Smooth muscle cell (in vitro differentiated cells): ENCODE measurements around the gene NTNG1. TPM values are rescaled to one million over a fixed set of nuclear protein-coding genes. Genes with fewer than 3 reads are reported as not detected.
"Not testable (repeated sequence)": the region's sequence is repeated elsewhere in the genome, so short reads cannot be mapped to it uniquely, and the experiment has no call there.

Experiments used
- DNase-seq: peaks from one replicate; lab custom pipeline; 2025; ENCODE audit not compliant: unreplicated experiment; lab: John Stamatoyannopoulos, UW
- H2AFZ ChIP-seq: fragments of 200-600 bp; sonication (generic); 2 replicates; pipeline ENCODE4 v1.6.0; 2016; ENCODE audit warnings: antibody characterized with exemption, low read depth, mild to moderate bottlenecking
- H3F3A ChIP-seq: fragments of 200-600 bp; sonication (generic); 2 replicates; pipeline ENCODE4 v1.6.0; 2017; ENCODE audit warnings: antibody characterized with exemption, low read depth
- H3K27ac ChIP-seq: fragments of 200-600 bp; sonication (generic); 2 replicates; pipeline ENCODE4 v1.5.1; 2016; ENCODE audit warnings: low read depth, mild to moderate bottlenecking
- H3K27me3 ChIP-seq: fragments of 200-600 bp; sonication (generic); 2 replicates; pipeline ENCODE4 v1.6.1; 2016; ENCODE audit warnings: low read depth, mild to moderate bottlenecking
- H3K36me3 ChIP-seq: fragments of 200-600 bp; sonication (generic); 2 replicates; pipeline ENCODE4 v1.5.1; 2016; ENCODE audit warnings: low read depth
- H3K4me1 ChIP-seq: fragments of 200-600 bp; sonication (generic); 2 replicates; pipeline ENCODE4 v1.5.1; 2016; ENCODE audit warnings: low read depth
- H3K4me2 ChIP-seq: fragments of 200-600 bp; sonication (generic); 2 replicates; pipeline ENCODE4 v1.6.0; 2016; ENCODE audit warnings: mild to moderate bottlenecking
- H3K4me3 ChIP-seq: fragments of 200-600 bp; sonication (generic); 2 replicates; pipeline ENCODE4 v1.5.1; 2016; ENCODE audit warnings: mild to moderate bottlenecking
- H3K79me2 ChIP-seq: fragments of 200-600 bp; sonication (generic); 2 replicates; pipeline ENCODE4 v1.6.0; 2016; ENCODE audit warnings: low read depth, mild to moderate bottlenecking
- H3K9ac ChIP-seq: fragments of 200-600 bp; sonication (generic); 2 replicates; pipeline ENCODE4 v1.6.0; 2016; ENCODE audit warnings: low read depth
- H3K9me3 ChIP-seq: fragments of 200-600 bp; sonication (generic); replicated peaks from 2 replicates; pipeline ENCODE4 v1.5.1; 2016; ENCODE audit warnings: low read depth
- H4K20me1 ChIP-seq: fragments of 200-600 bp; sonication (generic); 2 replicates; pipeline ENCODE4 v1.6.0; 2016; ENCODE audit warnings: low read depth
- whole genome bisulfite sequencing: methylation state at CpG from one replicate; pipeline ENCODE4 v1.1.7; 2016; ENCODE audit warnings: low lambda C conversion rate; 5-methylcytosine and 5-hydroxymethylcytosine counted together
- polyA plus RNA-seq: library from polyadenylated mRNA; unstranded; fragments of >200 nt; fragmentation: Nextera tagmentation; extraction: Ambion mirVana; gene quantifications from 2 replicates; pipeline ENCODE4 v1.2.1, GENCODE V29; 2016
- total RNA-seq: library from RNA; depleted of rRNA; stranded (reverse); fragments of >200 nt; gene quantifications from 2 replicates; pipeline ENCODE4 v1.2.3, GENCODE V29; 2014
- TF ChIP-seq, protein P1 (sequence below): fragments of 200-600 bp; sonication (generic); IDR thresholded peaks from 2 replicates; pipeline ENCODE4 v1.5.1; 2017; ENCODE audit warnings: borderline replicate concordance, mild to moderate bottlenecking, antibody characterized with exemption; ENCODE audit not compliant: insufficient read depth, poor library complexity, severe bottlenecking

The NTNG1 gene
- 0.76 and 1.1 TPM in 2 replicates for total RNA-seq
- polyA plus RNA-seq, result 0.39 and 0.58 TPM in 2 replicates

DNA sequence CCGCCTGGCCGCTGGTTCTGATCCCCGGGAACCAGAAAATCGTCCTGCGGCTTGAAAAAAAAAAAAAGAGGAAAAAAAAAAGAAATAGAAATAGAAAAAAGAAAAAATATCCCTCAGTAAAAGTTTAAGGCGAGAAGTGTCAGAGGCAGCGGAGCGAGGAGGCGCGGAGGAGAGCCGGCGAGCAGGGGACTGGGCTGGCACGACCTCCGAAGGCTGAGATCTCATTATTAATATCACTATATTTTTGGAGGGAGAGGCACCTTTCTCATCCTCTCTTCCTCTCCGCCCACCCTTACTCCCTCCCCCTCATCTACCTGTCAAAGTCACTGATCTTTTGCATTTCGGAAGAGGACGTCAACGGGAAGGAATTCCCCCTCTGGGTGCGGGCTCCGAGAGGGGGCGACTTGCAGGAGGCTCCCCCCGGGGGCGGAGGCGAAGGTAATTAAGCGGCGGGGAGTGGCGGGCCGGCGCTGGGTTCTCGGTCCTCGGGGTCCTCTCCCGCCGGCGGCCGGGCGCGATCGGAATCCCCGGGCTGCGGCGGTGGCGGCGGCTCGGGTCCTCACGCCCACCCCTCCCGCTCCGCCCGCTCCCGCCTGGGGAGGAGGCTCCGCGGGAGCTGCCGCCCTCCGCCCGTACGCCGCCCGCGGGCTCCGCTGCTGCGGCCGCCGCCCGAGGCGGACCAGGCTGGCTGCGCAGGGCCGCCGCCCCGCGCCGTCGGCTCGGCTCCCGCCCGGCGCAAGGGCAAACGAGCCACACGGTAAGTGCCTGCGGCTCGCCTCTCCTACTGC is at the start of gene NTNG1:
Gene NTNG1 (plus strand): TSS at position 337 of the 788 bp plus-strand sequence.
- under 1% methylated on average over 36 of the region's 79 CpGs for WGBS
- no peak within 1 kb of the TSS for H3K9ac ChIP-seq
- H3K4me1 ChIP-seq, result no peaks in the 10 kb centered on the region
- peaks cover 18% of the 10 kb centered on the region for H3K27me3 ChIP-seq
- no peaks in the 10 kb centered on the region for H3K79me2 ChIP-seq
- peak within 1 kb of the TSS; percentile 94 for H3K4me2 ChIP-seq
- H3K4me3 ChIP-seq, result peak within 1 kb of the TSS; percentile 58
- H4K20me1 ChIP-seq, result no peaks in the 10 kb centered on the region
- no peak within 1 kb of the TSS for H3K27ac ChIP-seq
- DNase-seq, result no peak
- H2AFZ ChIP-seq, result peak within 1 kb of the TSS; percentile 90
- TF ChIP-seq, protein P1, sequence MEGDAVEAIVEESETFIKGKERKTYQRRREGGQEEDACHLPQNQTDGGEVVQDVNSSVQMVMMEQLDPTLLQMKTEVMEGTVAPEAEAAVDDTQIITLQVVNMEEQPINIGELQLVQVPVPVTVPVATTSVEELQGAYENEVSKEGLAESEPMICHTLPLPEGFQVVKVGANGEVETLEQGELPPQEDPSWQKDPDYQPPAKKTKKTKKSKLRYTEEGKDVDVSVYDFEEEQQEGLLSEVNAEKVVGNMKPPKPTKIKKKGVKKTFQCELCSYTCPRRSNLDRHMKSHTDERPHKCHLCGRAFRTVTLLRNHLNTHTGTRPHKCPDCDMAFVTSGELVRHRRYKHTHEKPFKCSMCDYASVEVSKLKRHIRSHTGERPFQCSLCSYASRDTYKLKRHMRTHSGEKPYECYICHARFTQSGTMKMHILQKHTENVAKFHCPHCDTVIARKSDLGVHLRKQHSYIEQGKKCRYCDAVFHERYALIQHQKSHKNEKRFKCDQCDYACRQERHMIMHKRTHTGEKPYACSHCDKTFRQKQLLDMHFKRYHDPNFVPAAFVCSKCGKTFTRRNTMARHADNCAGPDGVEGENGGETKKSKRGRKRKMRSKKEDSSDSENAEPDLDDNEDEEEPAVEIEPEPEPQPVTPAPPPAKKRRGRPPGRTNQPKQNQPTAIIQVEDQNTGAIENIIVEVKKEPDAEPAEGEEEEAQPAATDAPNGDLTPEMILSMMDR, result no peak
- H3K36me3 ChIP-seq, result no peaks in the 10 kb centered on the region
- H3F3A ChIP-seq, result no peaks in the 10 kb centered on the region
- no peaks in the 10 kb centered on the region for H3K9me3 ChIP-seq

DNA sequence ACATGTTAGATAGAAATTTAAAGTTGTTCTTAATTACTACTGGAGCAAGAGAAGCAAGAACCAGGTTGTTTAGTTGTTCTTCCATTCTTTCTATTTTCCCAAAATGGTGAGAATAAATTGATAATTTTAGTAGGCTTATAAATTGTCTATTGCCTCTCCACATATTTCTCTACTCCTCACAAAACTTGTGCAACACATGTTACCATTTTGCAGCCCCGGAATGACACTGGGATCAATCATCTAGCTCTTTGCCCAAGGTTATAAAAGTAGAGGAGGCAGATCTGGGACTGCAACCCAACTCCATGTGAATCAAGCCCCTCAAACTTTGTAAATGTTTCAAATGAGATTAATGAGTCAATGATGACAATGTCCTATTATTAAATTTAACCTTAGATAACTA is 49.4 kb upstream of the NTNG1 start:
- 86% methylated on average over 1 of the region's 1 CpG for WGBS
- no peaks in the 10 kb centered on the region for H3K4me1 ChIP-seq
- H3K36me3 ChIP-seq, result no peaks in the 10 kb centered on the region
- DNase-seq, result no peak
- no peak overlapping the region for H2AFZ ChIP-seq
- H4K20me1 ChIP-seq, result no peaks in the 10 kb centered on the region
- no peaks in the 10 kb centered on the region for H3F3A ChIP-seq
- H3K4me2 ChIP-seq, result no peak overlapping the region
- H3K9me3 ChIP-seq, result no peaks in the 10 kb centered on the region
- H3K79me2 ChIP-seq, result no peaks in the 10 kb centered on the region
- H3K27ac ChIP-seq, result no peak overlapping the region
- no peak overlapping the region for H3K9ac ChIP-seq
- H3K4me3 ChIP-seq, result no peak overlapping the region
- TF ChIP-seq, protein P1, result no peak
- no peaks in the 10 kb centered on the region for H3K27me3 ChIP-seq

DNA sequence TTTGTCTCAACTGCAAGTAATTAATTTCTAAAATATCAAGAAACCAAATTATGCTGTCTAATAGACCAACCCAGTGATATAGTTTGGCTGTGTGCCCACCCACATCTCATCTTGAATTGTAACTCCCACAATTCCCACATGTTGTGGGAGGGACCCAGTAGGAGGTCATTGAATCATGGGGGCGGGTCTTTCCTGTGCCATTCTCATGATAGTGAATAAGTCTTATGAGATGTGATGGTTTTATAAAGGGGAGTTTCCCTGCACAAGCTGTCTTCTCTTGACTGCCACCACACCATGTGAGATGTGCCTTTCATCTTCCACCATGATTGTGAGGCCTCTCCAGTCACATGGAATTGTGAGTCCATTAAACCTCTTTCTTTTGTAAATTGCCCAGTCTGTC is 47.4 kb upstream of the NTNG1 start:
- not testable (repeated sequence) for H3K4me3 ChIP-seq, H3K36me3 ChIP-seq, H3F3A ChIP-seq, H3K79me2 ChIP-seq, DNase-seq, H3K27me3 ChIP-seq, H3K4me2 ChIP-seq, H3K4me1 ChIP-seq, H3K9ac ChIP-seq, H2AFZ ChIP-seq, H4K20me1 ChIP-seq, H3K27ac ChIP-seq, H3K9me3 ChIP-seq
- WGBS, result 95% methylated on average over 1 of the region's 1 CpG

DNA sequence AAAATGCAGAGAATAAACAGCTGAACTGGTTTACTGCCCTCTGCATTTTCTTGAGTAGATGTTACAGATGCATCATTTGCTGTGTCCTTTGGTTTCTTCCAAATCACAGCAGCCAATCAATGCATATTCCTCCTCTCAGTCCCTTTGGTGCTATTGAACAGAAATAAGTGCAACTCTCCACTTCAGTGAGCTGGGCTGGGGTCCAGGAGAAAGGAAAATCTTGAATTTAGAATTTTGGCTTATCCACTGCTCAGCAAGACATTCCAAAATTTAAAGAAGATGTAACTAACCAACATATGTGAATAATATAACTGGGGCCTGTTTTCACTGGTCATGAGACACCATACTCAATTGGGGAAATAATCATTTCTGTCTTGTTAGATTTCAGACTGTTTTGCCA is 45.2 kb upstream of the NTNG1 start:
- Histone ChIP-seq H3K4me1 (no peaks in the 10 kb centered on the region), H3K9ac (no peak overlapping the region), H3K36me3 (no peaks in the 10 kb centered on the region), H3K4me2 (no peak overlapping the region), H3K27ac (no peak overlapping the region), H4K20me1 (no peaks in the 10 kb centered on the region), H3K9me3 (no peaks in the 10 kb centered on the region), H3K4me3 (no peak overlapping the region), H3K27me3 (no peaks in the 10 kb centered on the region), H3F3A (no peaks in the 10 kb centered on the region), H3K79me2 (no peaks in the 10 kb centered on the region), H2AFZ (no peak overlapping the region)
- TF ChIP-seq, protein P1, result no peak
- no peak for DNase-seq
